GM19328 (cell line): ENCODE results near the gene PTPRK.

ENCODE experiments used
- ATAC-seq: cut with Tn5 transposase; IDR thresholded peaks from one replicate; pipeline ENCODE4 v1.9.1; 2021; ENCODE audit warnings: mild to moderate bottlenecking, moderate library complexity; ENCODE audit not compliant: unreplicated experiment

PTPRK gene

GRCh38 chr6:128252341-128253176 lies 267.8 kb downstream of the PTPRK start:
- ATAC-seq, result no peak

DNA sequence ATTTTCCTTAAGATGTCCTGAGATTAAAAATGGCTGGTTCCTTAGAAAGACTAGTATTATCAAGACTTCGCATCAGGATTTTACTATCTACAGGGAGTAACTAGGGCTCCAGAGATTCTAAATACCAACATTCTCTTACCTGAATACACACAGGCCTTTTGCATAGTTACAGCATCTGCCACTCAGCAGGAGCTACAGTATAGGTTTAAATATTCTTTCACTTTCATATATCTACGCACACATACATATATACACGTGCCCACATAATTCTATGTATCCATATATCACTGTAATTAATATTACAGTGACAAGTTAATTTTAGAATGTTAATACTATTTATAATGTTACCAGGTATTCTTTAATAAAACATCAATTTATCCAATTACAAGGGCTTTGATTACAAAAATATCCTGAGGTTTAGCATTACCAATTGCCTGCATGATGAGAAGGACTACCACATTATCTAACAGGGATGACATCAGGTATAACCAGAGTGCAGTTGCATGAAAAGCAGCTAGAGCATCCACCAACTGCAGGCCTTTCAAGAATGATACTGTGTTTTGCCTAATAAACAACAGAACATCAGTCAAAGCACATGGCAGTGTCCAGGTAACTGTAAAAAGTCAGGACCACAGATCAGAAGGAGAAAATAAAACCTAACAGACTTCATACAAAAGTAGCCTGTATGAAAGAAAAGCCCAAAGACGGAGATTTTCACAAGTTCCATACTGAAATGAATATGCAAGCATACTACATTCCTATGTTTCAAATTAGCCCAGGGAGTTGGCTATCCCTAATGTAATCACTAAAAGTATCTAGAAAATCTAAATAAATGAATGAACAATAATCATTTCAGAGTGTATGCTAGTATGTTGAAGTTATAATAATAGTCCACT lies 268.7 kb downstream of the PTPRK start:
- ATAC-seq, result no peak

DNA sequence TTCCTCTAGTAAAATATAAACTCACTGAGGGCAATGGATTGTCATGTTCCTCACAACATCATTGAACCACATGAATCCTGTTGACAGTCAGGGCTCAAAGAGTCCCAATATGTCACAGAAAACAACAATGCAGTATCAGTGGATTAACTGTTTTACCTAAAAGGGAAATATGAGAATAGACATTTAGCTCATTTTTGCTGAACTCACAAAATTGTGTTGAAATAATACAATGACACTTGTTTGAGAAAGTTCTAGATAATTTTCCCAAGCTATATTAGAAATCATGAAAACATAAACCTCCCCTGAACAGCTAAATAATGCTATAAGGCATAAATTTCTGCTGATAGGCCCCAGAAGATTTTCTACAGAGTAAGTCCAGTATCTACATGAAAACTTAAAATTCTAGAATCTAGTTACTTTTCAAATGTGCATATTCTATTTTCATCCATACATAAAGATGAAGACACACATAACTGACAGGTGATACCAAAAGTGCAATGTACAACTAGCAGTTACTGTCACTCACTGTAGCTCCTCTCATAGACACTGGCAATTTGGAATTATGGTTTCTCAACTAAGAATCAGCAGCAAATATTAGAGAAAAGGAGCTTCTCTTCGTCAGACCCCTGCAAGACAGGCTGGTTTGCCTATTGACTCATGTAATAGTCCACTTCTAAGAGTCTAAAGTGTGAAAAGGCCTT lies 269.9 kb downstream of the PTPRK start:
- no peak for ATAC-seq

DNA sequence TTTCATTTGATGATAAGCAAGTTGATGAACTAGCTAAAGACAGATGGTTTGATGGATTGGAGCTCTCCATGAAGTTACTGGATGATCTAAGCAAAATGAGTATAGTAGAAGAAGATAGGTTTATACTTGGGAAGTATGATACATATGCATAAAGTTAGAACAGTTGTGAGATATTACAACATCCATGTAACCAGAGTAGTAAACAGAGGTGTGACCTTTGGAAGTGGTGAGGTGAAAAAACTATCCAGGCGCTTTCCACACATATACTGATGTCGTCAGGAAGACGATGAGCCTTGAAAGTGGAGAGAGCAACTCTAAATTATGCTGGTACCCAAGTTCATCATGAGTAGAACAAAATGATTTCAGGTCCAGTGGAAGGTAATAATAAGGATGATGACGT lies 271.0 kb downstream of the PTPRK start:
- no peak for ATAC-seq

- ATAC-seq, result no peak
Measured at GRCh38 chr6:128246472-128247260, 273.7 kb downstream of the PTPRK start.

DNA sequence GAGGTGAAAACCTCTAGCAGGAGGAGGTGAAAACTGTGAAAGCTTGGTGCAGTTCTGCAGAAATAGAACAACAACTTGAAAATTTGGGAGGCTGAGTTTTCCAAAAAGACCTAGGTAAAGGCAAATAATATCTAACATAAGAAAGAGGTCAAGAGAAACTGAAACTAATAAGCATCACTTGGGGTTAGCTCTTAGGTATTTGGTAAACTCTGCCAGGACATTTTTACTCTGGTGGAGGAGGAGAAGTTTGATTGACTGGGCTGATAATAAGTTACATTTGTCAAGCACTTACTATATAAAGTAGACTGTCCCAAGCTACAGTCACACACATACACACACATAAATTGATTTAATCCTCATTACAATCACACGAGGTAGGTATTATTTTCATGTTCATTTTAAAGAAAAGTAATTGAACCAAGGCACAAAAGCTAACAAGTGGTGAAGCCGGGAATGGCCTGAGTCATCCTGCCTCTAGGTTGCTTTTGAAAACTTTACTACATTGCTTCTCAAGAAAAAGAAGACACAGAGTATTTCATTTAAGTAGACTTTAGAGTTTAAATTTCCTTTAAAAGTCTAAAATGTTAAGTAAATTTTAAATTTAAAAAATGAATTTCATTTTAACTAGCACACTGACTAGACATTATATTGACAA lies 275.5 kb downstream of the PTPRK start:
- ATAC-seq, result no peak

GRCh38 chr6:128242765-128243403 lies 277.5 kb downstream of the PTPRK start:
- ATAC-seq, result no peak

DNA sequence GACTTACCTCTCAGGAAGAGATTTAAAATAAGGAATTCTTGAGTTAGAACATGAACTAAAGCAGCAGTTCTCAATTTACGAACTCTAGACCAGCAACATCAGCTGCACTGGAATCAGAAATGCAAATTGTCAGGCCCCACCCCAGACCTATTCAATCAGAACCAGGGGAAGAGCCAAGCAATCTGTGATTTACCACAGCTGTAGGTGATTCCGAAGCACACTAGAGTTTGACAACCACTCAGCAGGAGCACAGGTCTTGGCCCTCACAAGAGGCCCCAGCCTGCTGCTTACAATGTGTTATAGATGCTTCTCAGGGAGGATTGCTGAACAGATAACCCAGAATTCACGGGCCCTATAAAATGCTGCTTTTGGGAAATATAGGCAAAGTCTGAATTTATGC lies 279.2 kb downstream of the PTPRK start:
- no peak for ATAC-seq

- ATAC-seq, result no peak
Measured at GRCh38 chr6:128240024-128240428, 280.4 kb downstream of the PTPRK start.

DNA sequence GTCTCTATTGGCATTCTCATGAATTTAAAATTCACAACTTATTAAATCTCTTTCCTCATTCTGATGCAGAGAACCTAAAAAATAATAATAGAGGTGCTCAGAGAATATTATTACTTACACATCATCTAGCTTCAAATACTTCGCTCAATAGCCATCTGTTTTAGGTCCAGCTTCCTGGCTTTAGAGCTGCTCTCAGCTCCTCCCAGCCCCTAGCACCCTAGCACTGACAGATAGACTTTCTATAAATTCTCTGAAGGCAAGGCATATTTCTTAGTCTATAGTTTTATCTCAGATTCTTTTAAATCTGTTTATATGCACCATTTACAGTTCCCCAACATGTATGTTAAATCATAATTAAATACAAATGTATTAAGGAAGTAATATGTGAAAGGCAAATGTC lies 281.3 kb downstream of the PTPRK start:
- ATAC-seq, result no peak

DNA sequence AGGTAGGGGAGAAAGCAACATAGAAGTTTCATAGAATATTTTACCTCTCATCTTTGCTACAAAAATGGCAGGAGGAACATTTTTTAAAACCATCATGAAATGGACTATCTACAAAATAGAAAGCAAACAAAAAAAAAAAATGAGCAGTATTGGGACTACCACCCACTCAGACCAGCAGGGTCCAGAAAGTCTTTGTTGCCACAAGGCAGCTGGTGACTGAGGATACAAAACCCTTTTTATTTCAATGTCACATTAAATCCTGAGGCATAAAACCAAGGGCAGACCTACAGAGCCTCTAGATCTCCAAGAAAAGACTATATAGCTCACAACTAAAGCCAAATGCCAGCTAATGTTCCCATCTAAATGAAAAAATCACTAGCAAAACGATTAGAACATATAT lies 282.2 kb downstream of the PTPRK start:
- ATAC-seq, result no peak

GRCh38 chr6:128235556-128235955 lies 284.8 kb downstream of the PTPRK start:
- ATAC-seq, result no peak

- ATAC-seq, result no peak
Measured at GRCh38 chr6:128233531-128233930, 286.9 kb downstream of the PTPRK start.

DNA sequence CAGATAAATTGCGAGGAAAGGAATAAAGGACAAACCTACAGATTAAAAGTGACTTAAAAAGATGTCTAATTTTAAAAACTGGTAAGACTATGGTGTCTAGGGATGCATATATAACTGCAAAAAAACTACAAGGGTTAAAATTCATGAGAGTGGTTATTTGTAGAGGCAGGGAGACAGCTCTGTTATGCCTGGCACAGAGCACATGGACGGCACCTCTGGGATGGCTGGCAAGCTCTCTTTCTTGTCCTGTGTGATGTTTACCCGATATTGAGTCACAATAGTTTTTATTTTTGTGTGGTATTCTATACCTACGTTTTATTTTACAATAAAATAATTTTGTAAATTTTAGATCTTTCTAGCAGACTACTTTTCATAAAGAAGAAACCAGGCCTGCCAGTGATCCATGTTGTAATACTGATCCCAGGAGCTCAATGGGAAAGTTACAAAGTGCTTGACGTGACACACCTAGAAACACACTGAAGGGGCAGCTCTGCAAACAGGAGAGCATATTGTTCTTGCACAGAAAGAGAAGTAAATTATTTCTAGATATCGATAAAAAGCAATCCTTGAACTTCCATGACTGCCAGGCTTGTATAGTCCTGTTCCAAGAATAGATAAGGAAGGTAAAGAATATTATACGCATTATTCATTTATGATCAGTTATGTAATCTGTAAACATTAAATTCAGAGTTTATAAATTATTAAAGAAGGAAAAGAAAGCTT lies 290.0 kb downstream of the PTPRK start:
- no peak for ATAC-seq

- no peak for ATAC-seq
Measured at GRCh38 chr6:128225612-128226011, 294.8 kb downstream of the PTPRK start.

GRCh38 chr6:128216917-128217316 lies 303.5 kb downstream of the PTPRK start:
- ATAC-seq, result no peak

GRCh38 chr6:128209771-128210170 lies 310.6 kb downstream of the PTPRK start:
- no peak for ATAC-seq

DNA sequence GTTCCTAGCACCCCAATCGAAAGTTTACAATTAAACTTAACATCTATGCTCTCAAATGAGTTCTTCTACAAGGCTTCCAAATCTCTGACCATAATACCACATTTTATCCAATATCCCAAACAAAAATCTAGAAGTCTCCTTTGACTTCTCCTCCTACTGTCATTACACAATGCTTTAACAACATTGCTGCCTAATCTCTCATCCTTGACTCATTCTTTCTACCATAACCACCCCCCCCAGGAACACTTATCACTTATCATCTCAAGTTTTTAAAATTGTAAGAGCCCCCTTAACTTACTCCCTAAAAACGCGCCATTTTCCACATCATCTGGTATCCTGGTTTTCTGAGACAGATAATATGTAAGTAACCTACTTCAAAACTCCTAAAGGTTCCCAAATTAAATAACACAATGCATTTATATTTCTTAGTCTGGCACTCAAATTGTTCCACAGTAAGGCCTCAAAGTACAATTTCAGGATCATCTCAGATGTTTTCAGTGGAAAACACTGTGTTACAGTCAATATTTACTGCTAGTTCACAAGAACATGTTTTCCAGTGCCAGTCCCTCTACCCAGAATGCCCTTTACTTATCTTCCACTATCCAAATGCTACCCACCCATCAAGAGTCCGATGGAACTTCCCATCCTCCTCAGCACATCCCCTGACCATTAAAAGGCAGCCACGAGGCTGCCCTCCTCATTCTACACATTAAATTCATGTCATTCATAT lies 311.4 kb downstream of the PTPRK start:
- no peak for ATAC-seq
